K562 (cell line): ENCODE results near the gene SLC2A13. TPM values are rescaled to one million over a fixed set of nuclear protein-coding genes. Genes with fewer than 3 reads are reported as not detected.

ENCODE experiments used
- ATF2 ChIP-seq: sonication (generic); formaldehyde crosslinking; IDR thresholded peaks from 2 replicates; pipeline ENCODE4 v1.8.1; 2022; ENCODE audit warnings: missing genetic modification reagents
- BCL6 ChIP-seq: fragments of 250-450 bp; sonication (Bioruptor Pico); IDR thresholded peaks from 2 replicates; pipeline ENCODE4 v1.4.0; 2020
- BMI1 ChIP-seq: fragments of 150-350 bp; IDR thresholded peaks from 2 replicates; pipeline ENCODE4 v1.6.1; 2014; ENCODE audit warnings: low read length
- E2F6 ChIP-seq, 2 experiments: IDR thresholded peaks; 2 replicates each; pipeline ENCODE4 v1.6.1; 2011; ENCODE audit warnings: borderline replicate concordance in 1 of 2, control low read depth in 1 of 2, low read depth in 1 of 2, low read length in 1 of 2, mild to moderate bottlenecking in 1 of 2, mixed read lengths in 1 of 2, moderate library complexity in 1 of 2; ENCODE audit not compliant: insufficient read depth in 1 of 2, insufficient read length in 1 of 2, poor library complexity in 1 of 2, severe bottlenecking in 1 of 2; ENCODE audit errors: extremely low read depth in 1 of 2
- GABPB2 ChIP-seq: fragments of 250-450 bp; sonication (Bioruptor Pico); conservative IDR thresholded peaks from 2 replicates; pipeline ENCODE4 v1.5.1; 2021; ENCODE audit warnings: mild to moderate bottlenecking
- GATA2 ChIP-seq: sonication (generic); formaldehyde crosslinking; IDR thresholded peaks from 2 replicates; pipeline ENCODE4 v1.4.0; 2020; ENCODE audit warnings: mild to moderate bottlenecking, missing genetic modification reagents
- HEY1 ChIP-seq: fragments of 250-450 bp; sonication (Bioruptor Pico); IDR thresholded peaks from 2 replicates; pipeline ENCODE4 v1.5.0; 2020; ENCODE audit warnings: mild to moderate bottlenecking, moderate library complexity, borderline replicate concordance
- MAFF ChIP-seq: IDR thresholded peaks from 2 replicates; pipeline ENCODE4 v1.6.1; 2012; ENCODE audit warnings: low read length, improper control_type of control experiment
- RBBP5 ChIP-seq: fragments of 200-600 bp; sonication (generic); IDR thresholded peaks from 2 replicates; pipeline ENCODE4 v1.6.1; 2012; ENCODE audit warnings: borderline replicate concordance, mild to moderate bottlenecking, low read length, control low read depth, inconsistent platforms; ENCODE audit not compliant: insufficient read depth, poor library complexity, severe bottlenecking
- RBM15 ChIP-seq: fragments of 200-400 bp; formaldehyde crosslinking; IDR thresholded peaks from 2 replicates; pipeline ENCODE4 v1.6.1; 2018; ENCODE audit warnings: mild to moderate bottlenecking, low read length, moderate library complexity; ENCODE audit not compliant: insufficient read depth
- SMARCA5 ChIP-seq: fragments of 450-650 bp; IDR thresholded peaks from 2 replicates; pipeline ENCODE4 v1.6.1; 2016
- TAF1 ChIP-seq: IDR thresholded peaks from 2 replicates; pipeline ENCODE4 v1.6.1; 2011; ENCODE audit warnings: mild to moderate bottlenecking, low read length, moderate library complexity; ENCODE audit not compliant: insufficient read depth, control insufficient read depth, severe bottlenecking; ENCODE audit errors: extremely low read depth
- TEAD4 ChIP-seq, 2 experiments: sonication (generic) in 1 of 2; formaldehyde crosslinking in 1 of 2; IDR thresholded peaks; 2 replicates each; pipeline versions ENCODE4 v1.6.1 to v1.8.0; 2012 to 2022; ENCODE audit warnings: borderline replicate concordance in 1 of 2, inconsistent platforms in 1 of 2, low read length in 1 of 2, mild to moderate bottlenecking in 1 of 2, missing genetic modification reagents in 1 of 2
- polyA plus RNA-seq, 8 experiments: library from polyadenylated mRNA; depleted of rRNA in 4 of 8; stranded (reverse) in 5 of 8; unstranded in 3 of 8; fragments of >200 nt; fragmentation: Nextera tagmentation in 2 of 8; fragmentation: Illumina TruSeq in 1 of 8; extraction: Ambion mirVana in 2 of 8; extraction: Trizol in 1 of 8; gene quantifications; 2 replicates each; pipeline versions ENCODE4 v1.2.1 to v1.2.3, GENCODE V29; 2011 to 2014; ENCODE audit warnings: inconsistent platforms in 1 of 8, missing spikeins in 1 of 8
- total RNA-seq, 7 experiments: library from RNA; depleted of rRNA in 6 of 7; stranded (reverse); fragments of >200 nt in 6 of 7; fragmentation: Illumina TruSeq in 2 of 7; extraction: Trizol in 2 of 7; gene quantifications; 2 replicates each; pipeline versions ENCODE4 v1.2.1 to v1.2.3, GENCODE V29; 2011 to 2021; ENCODE audit warnings: low replicate concordance in 1 of 7
- TF ChIP-seq, protein P1 (sequence below): sonication (generic); formaldehyde crosslinking; IDR thresholded peaks from 2 replicates; pipeline ENCODE4 v1.8.1; 2023; ENCODE audit warnings: mild to moderate bottlenecking, missing genetic modification reagents, moderate library complexity
- TF ChIP-seq, protein P2 (sequence below): fragments of 450-650 bp; IDR thresholded peaks from 2 replicates; pipeline ENCODE4 v1.6.1; 2017; ENCODE audit warnings: antibody characterized with exemption, mild to moderate bottlenecking
- TF ChIP-seq, protein P3 (sequence below): fragments of 450-650 bp; formaldehyde crosslinking; IDR thresholded peaks from 2 replicates; pipeline ENCODE4 v1.4.0; 2020; ENCODE audit warnings: mild to moderate bottlenecking, moderate library complexity

SLC2A13 gene
- total and polyA plus RNA-seq, 9 of the 15 experiments (the other 6 are each of a cell fraction or from before 2014, with no cell fraction given) = 1.7 to 12.4 (median 9.0) TPM

DNA sequence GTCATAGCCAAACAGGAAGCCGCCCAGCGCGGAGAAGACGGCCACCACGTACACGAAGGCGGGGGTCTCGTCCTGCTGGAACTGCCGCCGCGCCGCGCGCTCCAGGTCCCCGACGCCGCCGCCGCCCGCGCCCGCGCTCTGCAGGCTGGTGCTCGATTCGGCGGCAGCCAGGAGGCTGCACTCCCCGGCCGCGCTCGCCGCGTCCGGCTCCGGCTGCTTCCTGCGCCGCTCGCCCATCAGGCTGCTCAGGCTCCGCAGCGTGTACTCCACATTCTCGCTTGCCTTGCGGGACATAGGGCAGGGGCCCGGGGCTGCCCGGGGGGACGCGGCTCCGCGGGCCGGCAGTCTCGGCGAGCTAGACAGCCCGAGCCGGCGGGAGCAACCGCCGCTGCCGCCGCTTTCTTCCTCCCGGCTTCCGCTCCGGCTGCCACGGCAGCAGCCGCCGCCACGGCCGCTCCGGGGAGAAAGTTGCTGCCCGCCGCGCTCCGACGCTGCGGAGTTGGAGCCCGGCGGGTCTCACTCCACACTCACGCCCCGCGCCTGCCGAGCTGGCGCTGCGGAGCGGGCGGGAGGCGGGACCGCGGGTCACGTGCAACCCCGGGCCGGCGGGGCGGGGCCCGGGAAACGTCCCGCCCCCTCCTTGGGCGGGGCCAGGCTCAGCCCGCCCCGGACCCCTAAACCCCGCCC lies at the start of gene SLC2A13 (continued):
- no peak for TF ChIP-seq RBM15
- no peak for TF ChIP-seq BMI1
- no peak for TF ChIP-seq GATA2
- no peak for TF ChIP-seq SMARCA5
- TF ChIP-seq, protein P1, sequence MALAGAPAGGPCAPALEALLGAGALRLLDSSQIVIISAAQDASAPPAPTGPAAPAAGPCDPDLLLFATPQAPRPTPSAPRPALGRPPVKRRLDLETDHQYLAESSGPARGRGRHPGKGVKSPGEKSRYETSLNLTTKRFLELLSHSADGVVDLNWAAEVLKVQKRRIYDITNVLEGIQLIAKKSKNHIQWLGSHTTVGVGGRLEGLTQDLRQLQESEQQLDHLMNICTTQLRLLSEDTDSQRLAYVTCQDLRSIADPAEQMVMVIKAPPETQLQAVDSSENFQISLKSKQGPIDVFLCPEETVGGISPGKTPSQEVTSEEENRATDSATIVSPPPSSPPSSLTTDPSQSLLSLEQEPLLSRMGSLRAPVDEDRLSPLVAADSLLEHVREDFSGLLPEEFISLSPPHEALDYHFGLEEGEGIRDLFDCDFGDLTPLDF (CRISPR knock-in tag) = peak; percentile 67; the same call in 1 of the 2 replicates
- TF ChIP-seq BCL6 (CRISPR knock-in tag) = no peak
- TF ChIP-seq TEAD4 (IDR thresholded peaks at IDR 0.05; ENCODE audit: low read length) = no peak
- TF ChIP-seq TEAD4 (CRISPR knock-in tag; IDR thresholded peaks at IDR 0.05; ENCODE audit: borderline replicate concordance) = no peak
- no peak for TF ChIP-seq HEY1 (CRISPR knock-in tag)
- TF ChIP-seq RBBP5 = peak; percentile 78
- TF ChIP-seq E2F6 (IDR thresholded peaks at IDR 0.05; ENCODE audit: borderline replicate concordance in 1 of 2, extremely low read depth in 1 of 2, insufficient read depth in 1 of 2, insufficient read length in 1 of 2, low read depth in 1 of 2, low read length in 1 of 2, poor library complexity in 1 of 2, severe bottlenecking in 1 of 2) = peak; percentile 33 to 90
- TF ChIP-seq, protein P2, sequence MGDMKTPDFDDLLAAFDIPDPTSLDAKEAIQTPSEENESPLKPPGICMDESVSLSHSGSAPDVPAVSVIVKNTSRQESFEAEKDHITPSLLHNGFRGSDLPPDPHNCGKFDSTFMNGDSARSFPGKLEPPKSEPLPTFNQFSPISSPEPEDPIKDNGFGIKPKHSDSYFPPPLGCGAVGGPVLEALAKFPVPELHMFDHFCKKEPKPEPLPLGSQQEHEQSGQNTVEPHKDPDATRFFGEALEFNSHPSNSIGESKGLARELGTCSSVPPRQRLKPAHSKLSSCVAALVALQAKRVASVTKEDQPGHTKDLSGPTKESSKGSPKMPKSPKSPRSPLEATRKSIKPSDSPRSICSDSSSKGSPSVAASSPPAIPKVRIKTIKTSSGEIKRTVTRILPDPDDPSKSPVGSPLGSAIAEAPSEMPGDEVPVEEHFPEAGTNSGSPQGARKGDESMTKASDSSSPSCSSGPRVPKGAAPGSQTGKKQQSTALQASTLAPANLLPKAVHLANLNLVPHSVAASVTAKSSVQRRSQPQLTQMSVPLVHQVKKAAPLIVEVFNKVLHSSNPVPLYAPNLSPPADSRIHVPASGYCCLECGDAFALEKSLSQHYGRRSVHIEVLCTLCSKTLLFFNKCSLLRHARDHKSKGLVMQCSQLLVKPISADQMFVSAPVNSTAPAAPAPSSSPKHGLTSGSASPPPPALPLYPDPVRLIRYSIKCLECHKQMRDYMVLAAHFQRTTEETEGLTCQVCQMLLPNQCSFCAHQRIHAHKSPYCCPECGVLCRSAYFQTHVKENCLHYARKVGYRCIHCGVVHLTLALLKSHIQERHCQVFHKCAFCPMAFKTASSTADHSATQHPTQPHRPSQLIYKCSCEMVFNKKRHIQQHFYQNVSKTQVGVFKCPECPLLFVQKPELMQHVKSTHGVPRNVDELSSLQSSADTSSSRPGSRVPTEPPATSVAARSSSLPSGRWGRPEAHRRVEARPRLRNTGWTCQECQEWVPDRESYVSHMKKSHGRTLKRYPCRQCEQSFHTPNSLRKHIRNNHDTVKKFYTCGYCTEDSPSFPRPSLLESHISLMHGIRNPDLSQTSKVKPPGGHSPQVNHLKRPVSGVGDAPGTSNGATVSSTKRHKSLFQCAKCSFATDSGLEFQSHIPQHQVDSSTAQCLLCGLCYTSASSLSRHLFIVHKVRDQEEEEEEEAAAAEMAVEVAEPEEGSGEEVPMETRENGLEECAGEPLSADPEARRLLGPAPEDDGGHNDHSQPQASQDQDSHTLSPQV = peak; percentile 55; the same call in 1 of the 2 replicates
- no peak for TF ChIP-seq MAFF
- TF ChIP-seq ATF2 = no peak
- TF ChIP-seq, protein P3, sequence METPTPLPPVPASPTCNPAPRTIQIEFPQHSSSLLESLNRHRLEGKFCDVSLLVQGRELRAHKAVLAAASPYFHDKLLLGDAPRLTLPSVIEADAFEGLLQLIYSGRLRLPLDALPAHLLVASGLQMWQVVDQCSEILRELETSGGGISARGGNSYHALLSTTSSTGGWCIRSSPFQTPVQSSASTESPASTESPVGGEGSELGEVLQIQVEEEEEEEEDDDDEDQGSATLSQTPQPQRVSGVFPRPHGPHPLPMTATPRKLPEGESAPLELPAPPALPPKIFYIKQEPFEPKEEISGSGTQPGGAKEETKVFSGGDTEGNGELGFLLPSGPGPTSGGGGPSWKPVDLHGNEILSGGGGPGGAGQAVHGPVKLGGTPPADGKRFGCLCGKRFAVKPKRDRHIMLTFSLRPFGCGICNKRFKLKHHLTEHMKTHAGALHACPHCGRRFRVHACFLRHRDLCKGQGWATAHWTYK (CRISPR knock-in tag) = 0 out of 2 replicates have a peak, but pooled peaks have one; percentile 58
- TF ChIP-seq TAF1 = peak; percentile 60
- TF ChIP-seq GABPB2 (CRISPR knock-in tag) = no peak
